HL-60 (cell line): ENCODE measurements around the gene SH3GL1.

Experiments used
- DNase-seq, 2 experiments: peaks; one replicate each; pipeline ENCODE4 v3.0.0-alpha.2; 2010 to 2020; ENCODE audit warnings: low read depth in 1 of 2, low spot score in 1 of 2
- H3K27ac ChIP-seq: fragments of 250-450 bp; sonication (Bioruptor Pico); replicated peaks from 2 replicates; pipeline ENCODE4 v1.5.1; 2020; ENCODE audit warnings: mild to moderate bottlenecking, moderate library complexity
- H3K27me3 ChIP-seq: fragments of 250-450 bp; sonication (Bioruptor Pico); 2 replicates; pipeline ENCODE4 v1.5.1; 2021; ENCODE audit warnings: mild to moderate bottlenecking, moderate library complexity; ENCODE audit not compliant: insufficient read depth, poor library complexity, severe bottlenecking
- H3K4me3 ChIP-seq: replicated peaks from 2 replicates; pipeline ENCODE4 v1.5.1; 2011; ENCODE audit warnings: mild to moderate bottlenecking, control low read depth, low read length; ENCODE audit not compliant: insufficient read depth
- CTCF ChIP-seq: IDR thresholded peaks from one replicate; pipeline ENCODE4 v1.5.1; 2011; ENCODE audit warnings: low read length, control low read depth, inconsistent platforms; ENCODE audit not compliant: insufficient read depth
- GABPA ChIP-seq: IDR thresholded peaks from 2 replicates; pipeline ENCODE4 v1.6.1; 2012; ENCODE audit warnings: low read depth
- POLR2AphosphoS5 ChIP-seq: IDR thresholded peaks from 2 replicates; pipeline ENCODE4 v1.6.1; 2012; ENCODE audit warnings: low read depth
- REST ChIP-seq: IDR thresholded peaks from 2 replicates; pipeline ENCODE4 v1.6.1; 2012; ENCODE audit warnings: low read depth; ENCODE audit not compliant: insufficient replicate concordance
- SPI1 ChIP-seq: IDR thresholded peaks from 2 replicates; pipeline ENCODE4 v1.6.1; 2012; ENCODE audit warnings: low read depth, mild to moderate bottlenecking, borderline replicate concordance

SH3GL1 gene

GRCh38 chr19:4368128-4368820 is 32.1 kb downstream of the SH3GL1 start:
- no peaks in the 10 kb centered on the region for H3K27me3 ChIP-seq
- TF ChIP-seq SPI1: peak; percentile 30; the same call in 1 of the 2 replicates
- TF ChIP-seq GABPA: no peak
- H3K4me3 ChIP-seq: no peak overlapping the region
- H3K27ac ChIP-seq: no peak overlapping the region
- no peak for DNase-seq

- no peak for DNase-seq
- TF ChIP-seq REST (no peak), POLR2AphosphoS5 (no peak), CTCF (no peak), SPI1 (no peak), GABPA (no peak)
- Histone ChIP-seq H3K27ac (no peak overlapping the region), H3K27me3 (no peaks in the 10 kb centered on the region), H3K4me3 (no peak overlapping the region)
Measured at GRCh38 chr19:4367781-4368127, 32.6 kb downstream of the SH3GL1 start.

- no peak for TF ChIP-seq GABPA
- no peak for TF ChIP-seq REST
- TF ChIP-seq SPI1: no peak
- TF ChIP-seq CTCF: no peak
- TF ChIP-seq POLR2AphosphoS5: no peak
- Histone ChIP-seq H3K27ac (no peak overlapping the region), H3K27me3 (no peaks in the 10 kb centered on the region), H3K4me3 (no peak overlapping the region)
- no peak for DNase-seq
Measured at GRCh38 chr19:4367336-4367723, 33.0 kb downstream of the SH3GL1 start.

- no peak overlapping the region for H3K4me3 ChIP-seq
- H3K27ac ChIP-seq: no peak overlapping the region
- H3K27me3 ChIP-seq: no peaks in the 10 kb centered on the region
- no peak for DNase-seq
- TF ChIP-seq GABPA (no peak), CTCF (no peak), SPI1 (no peak)
Measured at GRCh38 chr19:4366666-4367335, 33.5 kb downstream of the SH3GL1 start.
